ENCODE data around the gene ZBTB46. TPM values are rescaled to one million over a fixed set of nuclear protein-coding genes. Genes with fewer than 3 reads are reported as not detected.

Gene ZBTB46
- total RNA-seq, 1 donor: 0.36 TPM

DNA sequence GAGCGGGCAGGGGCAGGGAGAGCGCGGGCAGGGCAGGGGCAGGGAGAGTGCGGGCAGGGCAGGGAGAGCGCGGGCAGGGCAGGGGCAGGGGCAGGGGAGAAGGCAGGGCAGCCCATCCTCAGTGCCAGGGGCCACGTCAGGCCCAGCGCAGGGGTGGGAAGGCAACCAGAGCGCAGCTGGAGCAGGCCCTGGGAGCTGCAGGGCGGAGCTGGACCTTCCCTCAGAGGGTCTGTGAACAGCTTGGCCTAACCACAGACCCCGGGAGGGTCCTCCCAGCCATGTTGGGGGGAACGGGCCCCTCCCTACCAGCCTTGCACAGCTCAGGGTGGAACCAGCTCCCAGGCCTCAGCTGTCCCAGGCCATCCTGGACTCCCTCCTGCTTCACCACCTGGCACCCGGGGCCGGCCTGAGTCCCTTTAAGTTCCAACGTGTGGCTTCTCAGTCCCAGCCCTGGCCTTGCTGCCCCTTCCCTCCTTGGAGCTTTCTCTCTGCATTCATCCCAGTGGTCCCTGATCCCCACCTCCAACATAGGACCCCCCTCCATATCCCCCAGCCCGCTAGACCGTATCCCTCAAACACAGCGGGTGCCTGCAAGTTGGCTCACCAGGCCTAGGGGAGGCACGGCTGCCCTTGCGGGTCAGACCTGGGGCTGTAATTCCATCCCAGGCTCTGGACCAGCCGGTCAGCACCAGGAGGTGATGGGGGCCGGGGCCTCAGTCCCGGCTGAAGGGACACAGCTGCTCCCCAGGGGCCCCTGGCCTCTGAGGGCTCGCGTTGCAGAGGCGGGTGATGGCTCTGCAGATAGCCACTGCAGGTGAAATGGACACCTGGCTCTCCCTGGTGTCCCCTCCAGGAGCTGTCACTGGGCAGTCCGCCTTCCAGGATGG is 5.6 kb upstream of the ZBTB46 start:
- H2AFZ ChIP-seq (ENCODE audit: low read length): no peak overlapping the region

DNA sequence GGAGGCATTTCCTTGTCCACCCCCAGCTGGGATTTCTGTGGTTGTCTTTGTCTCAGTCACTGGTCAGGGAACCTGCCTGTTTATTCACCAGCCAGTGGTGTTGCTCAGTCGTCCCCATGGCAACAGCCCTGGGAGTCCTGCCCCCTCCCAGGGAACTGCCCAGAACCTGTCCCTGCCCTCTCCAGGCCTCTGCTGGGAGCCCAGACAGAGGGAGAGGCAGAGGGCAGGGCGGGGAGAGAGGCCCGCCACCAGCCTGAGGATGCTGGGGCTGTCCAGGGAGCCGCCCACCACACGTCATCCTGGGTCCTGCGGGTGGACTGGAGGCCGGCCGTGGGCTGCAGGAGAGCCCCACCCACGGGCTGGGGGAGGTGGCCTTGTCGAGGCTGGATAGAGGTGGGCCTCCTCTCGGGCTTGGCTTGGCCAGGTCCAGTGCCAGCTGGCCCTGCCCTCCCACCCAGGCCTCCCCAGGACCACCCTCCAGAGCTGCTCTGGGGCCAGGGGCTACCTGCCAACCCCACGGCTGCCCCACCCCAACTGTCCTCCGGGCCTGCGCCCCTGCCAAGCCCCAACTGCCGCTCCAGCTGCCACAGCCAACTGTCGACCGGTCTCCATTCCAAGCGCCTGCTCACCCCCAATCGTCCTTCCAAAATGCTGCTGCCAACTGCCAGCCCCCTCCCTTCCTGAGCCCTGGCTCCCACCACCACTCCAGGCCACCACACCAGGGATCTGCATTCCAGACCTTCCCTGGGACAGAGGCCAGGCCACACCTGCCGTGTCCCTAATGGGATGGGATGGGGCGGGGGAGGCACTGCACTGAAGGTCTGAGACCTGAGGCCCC is 4.2 kb upstream of the ZBTB46 start:
- H3K27ac ChIP-seq (ENCODE audit: low read depth, low read length): no peak overlapping the region
- H3K79me2 ChIP-seq (ENCODE audit: insufficient read depth, low read length): no peaks in the 10 kb centered on the region
- peak overlapping the region; percentile 36 for H3K4me2 ChIP-seq (ENCODE audit: insufficient read depth, low read length)
- no peaks in the 10 kb centered on the region for H4K20me1 ChIP-seq (ENCODE audit: insufficient read depth, low read length)
- DNase-seq (ENCODE audit: insufficient read length, low spot score, missing footprints): peak; percentile 100
- TF ChIP-seq, protein P1, sequence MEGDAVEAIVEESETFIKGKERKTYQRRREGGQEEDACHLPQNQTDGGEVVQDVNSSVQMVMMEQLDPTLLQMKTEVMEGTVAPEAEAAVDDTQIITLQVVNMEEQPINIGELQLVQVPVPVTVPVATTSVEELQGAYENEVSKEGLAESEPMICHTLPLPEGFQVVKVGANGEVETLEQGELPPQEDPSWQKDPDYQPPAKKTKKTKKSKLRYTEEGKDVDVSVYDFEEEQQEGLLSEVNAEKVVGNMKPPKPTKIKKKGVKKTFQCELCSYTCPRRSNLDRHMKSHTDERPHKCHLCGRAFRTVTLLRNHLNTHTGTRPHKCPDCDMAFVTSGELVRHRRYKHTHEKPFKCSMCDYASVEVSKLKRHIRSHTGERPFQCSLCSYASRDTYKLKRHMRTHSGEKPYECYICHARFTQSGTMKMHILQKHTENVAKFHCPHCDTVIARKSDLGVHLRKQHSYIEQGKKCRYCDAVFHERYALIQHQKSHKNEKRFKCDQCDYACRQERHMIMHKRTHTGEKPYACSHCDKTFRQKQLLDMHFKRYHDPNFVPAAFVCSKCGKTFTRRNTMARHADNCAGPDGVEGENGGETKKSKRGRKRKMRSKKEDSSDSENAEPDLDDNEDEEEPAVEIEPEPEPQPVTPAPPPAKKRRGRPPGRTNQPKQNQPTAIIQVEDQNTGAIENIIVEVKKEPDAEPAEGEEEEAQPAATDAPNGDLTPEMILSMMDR (IDR thresholded peaks at IDR 0.05; ENCODE audit: extremely low read depth, low read depth, low read length): no peak
- no peak overlapping the region for H3K4me3 ChIP-seq (ENCODE audit: insufficient read depth, low read length)
- H3K27me3 ChIP-seq (ENCODE audit: insufficient read depth, low read length): peaks cover 3% of the 10 kb centered on the region
- peaks cover 10% of the 10 kb centered on the region for H3K4me1 ChIP-seq (ENCODE audit: insufficient read depth, low read length)
- no peaks in the 10 kb centered on the region for H3K9me3 ChIP-seq (ENCODE audit: low read depth, low read length)
- peak overlapping the region; percentile 35 for H2AFZ ChIP-seq (ENCODE audit: low read length)
- no peaks in the 10 kb centered on the region for H3K36me3 ChIP-seq (ENCODE audit: insufficient read depth, low read length)

More for the DNA sequence above, 5.6 kb upstream of the ZBTB46 start:
- DNase-seq (ENCODE audit: insufficient read length, low spot score, missing footprints): peak; percentile 87
- peaks cover 10% of the 10 kb centered on the region for H3K4me1 ChIP-seq (ENCODE audit: insufficient read depth, low read length)
- H3K27me3 ChIP-seq (ENCODE audit: insufficient read depth, low read length): peaks cover 3% of the 10 kb centered on the region
- no peak overlapping the region for H3K4me2 ChIP-seq (ENCODE audit: insufficient read depth, low read length)
- no peak overlapping the region for H3K4me3 ChIP-seq (ENCODE audit: insufficient read depth, low read length)
- no peaks in the 10 kb centered on the region for H3K9me3 ChIP-seq (ENCODE audit: low read depth, low read length)
- H3K36me3 ChIP-seq (ENCODE audit: insufficient read depth, low read length): no peaks in the 10 kb centered on the region
- no peak overlapping the region for H3K27ac ChIP-seq (ENCODE audit: low read depth, low read length)
- H3K79me2 ChIP-seq (ENCODE audit: insufficient read depth, low read length): no peaks in the 10 kb centered on the region
- TF ChIP-seq, protein P1 (IDR thresholded peaks at IDR 0.05; ENCODE audit: extremely low read depth, low read depth, low read length): no peak
- H4K20me1 ChIP-seq (ENCODE audit: insufficient read depth, low read length): no peaks in the 10 kb centered on the region

DNA sequence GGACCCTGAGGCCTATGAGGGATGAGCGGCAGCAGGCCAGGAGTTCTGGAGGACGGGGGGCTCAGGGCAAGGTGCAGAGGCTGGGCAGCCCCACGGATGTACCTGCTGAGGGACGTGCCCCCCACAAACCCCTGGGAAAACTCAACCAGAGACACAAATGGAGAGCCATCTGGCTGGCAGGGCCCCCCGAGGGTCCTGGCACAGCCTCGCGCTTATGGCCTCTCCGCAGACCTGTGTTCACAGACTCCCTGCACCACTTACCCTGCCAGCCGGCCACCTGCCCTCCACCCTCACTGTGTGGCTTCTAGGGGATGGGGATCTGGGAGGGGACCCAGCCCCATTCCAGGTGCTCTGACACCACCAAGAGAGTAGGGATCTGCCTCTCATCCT is 3.4 kb upstream of the ZBTB46 start:
- no peaks in the 10 kb centered on the region for H3K9me3 ChIP-seq (ENCODE audit: low read depth, low read length)
- no peaks in the 10 kb centered on the region for H4K20me1 ChIP-seq (ENCODE audit: insufficient read depth, low read length)
- no peaks in the 10 kb centered on the region for H3K36me3 ChIP-seq (ENCODE audit: insufficient read depth, low read length)
- H3K79me2 ChIP-seq (ENCODE audit: insufficient read depth, low read length): no peaks in the 10 kb centered on the region
- H3K4me3 ChIP-seq (ENCODE audit: insufficient read depth, low read length): no peak overlapping the region
- peak overlapping the region; percentile 36 for H3K4me2 ChIP-seq (ENCODE audit: insufficient read depth, low read length)
- H3K27ac ChIP-seq (ENCODE audit: low read depth, low read length): no peak overlapping the region
- peaks cover 10% of the 10 kb centered on the region for H3K27me3 ChIP-seq (ENCODE audit: insufficient read depth, low read length)
- peaks cover 13% of the 10 kb centered on the region for H3K4me1 ChIP-seq (ENCODE audit: insufficient read depth, low read length)
- TF ChIP-seq, protein P1 (IDR thresholded peaks at IDR 0.05; ENCODE audit: extremely low read depth, low read depth, low read length): no peak
- no peak for DNase-seq (ENCODE audit: insufficient read length, low spot score, missing footprints)
- peak overlapping the region; percentile 35 for H2AFZ ChIP-seq (ENCODE audit: low read length)
